Fibroblast of lung (primary cell): ENCODE data around the gene L3MBTL4. TPM values are rescaled to one million over a fixed set of nuclear protein-coding genes. Genes with fewer than 3 reads are reported as not detected.
A peak's percentile ranks its signal among the peaks of the same experiment; 100 is the strongest.

Experiments
- DNase-seq, 2 donors: peaks; one replicate each; pipeline versions ENCODE4 v3.0.0 to v3.0.0-alpha.2; 2010; ENCODE audit warnings: low read depth in 2 of 2
- H2AFZ ChIP-seq: 2 replicates; pipeline ENCODE4 v1.5.1; 2012; ENCODE audit warnings: low read length, control low read depth, inconsistent platforms
- H3K27ac ChIP-seq: 2 replicates; pipeline ENCODE4 v1.5.1; 2011; ENCODE audit warnings: low read length, control low read depth; ENCODE audit not compliant: insufficient read depth
- H3K27me3 ChIP-seq: 2 replicates; pipeline ENCODE4 v1.5.1; 2011; ENCODE audit warnings: mild to moderate bottlenecking, low read length; ENCODE audit not compliant: control insufficient read depth, insufficient read depth
- H3K36me3 ChIP-seq: 2 replicates; pipeline ENCODE4 v1.5.1; 2011; ENCODE audit warnings: low read length; ENCODE audit not compliant: control insufficient read depth, insufficient read depth
- H3K4me1 ChIP-seq: 2 replicates; pipeline ENCODE4 v1.5.1; 2011; ENCODE audit warnings: low read length; ENCODE audit not compliant: control insufficient read depth, insufficient read depth; ENCODE audit errors: extremely low read depth
- H3K4me2 ChIP-seq: 2 replicates; pipeline ENCODE4 v1.5.1; 2011; ENCODE audit warnings: low read length, control low read depth; ENCODE audit not compliant: insufficient read depth; ENCODE audit errors: extremely low read depth
- H3K4me3 ChIP-seq, 4 experiments: fragments of 200-600 bp in 1 of 4; sonication (generic) in 1 of 4; replicated peaks in 1 of 4; 2 replicates each; pipeline ENCODE4 v1.5.1; 2011 to 2016; ENCODE audit warnings: low read length in 4 of 4, low read depth in 3 of 4, mild to moderate bottlenecking in 3 of 4, control low read depth in 2 of 4, inconsistent platforms in 1 of 4, mixed read lengths in 1 of 4; ENCODE audit not compliant: insufficient read depth in 1 of 4; ENCODE audit errors: control extremely low read depth in 1 of 4
- H3K79me2 ChIP-seq: 2 replicates; pipeline ENCODE4 v1.5.1; 2012; ENCODE audit warnings: mild to moderate bottlenecking, low read length, inconsistent platforms; ENCODE audit not compliant: control insufficient read depth, insufficient read depth
- H3K9ac ChIP-seq: 2 replicates; pipeline ENCODE4 v1.5.1; 2011; ENCODE audit warnings: mild to moderate bottlenecking, low read length, control low read depth; ENCODE audit not compliant: insufficient read depth
- H3K9me3 ChIP-seq: 2 replicates; pipeline ENCODE4 v1.5.1; 2012; ENCODE audit warnings: low read depth, low read length; ENCODE audit not compliant: control insufficient read depth, insufficient read depth
- H4K20me1 ChIP-seq: 2 replicates; pipeline ENCODE4 v1.5.1; 2011; ENCODE audit warnings: low read length; ENCODE audit not compliant: control insufficient read depth, insufficient read depth; ENCODE audit errors: extremely low read depth
- EZH2 ChIP-seq: IDR thresholded peaks from 2 replicates; pipeline ENCODE4 v1.5.1; 2012; ENCODE audit warnings: low read length, control low read depth, mild to moderate bottlenecking; ENCODE audit errors: missing control alignments
- polyA plus RNA-seq, 2 donors: library from polyadenylated mRNA; depleted of rRNA in 1 of 2; stranded (reverse) in 1 of 2; unstranded in 1 of 2; fragments of >200 nt; gene quantifications; 2 replicates each; pipeline ENCODE4 v1.2.1, GENCODE V29; 2011 to 2012; ENCODE audit warnings: missing spikeins in 1 of 2
- total RNA-seq: library from RNA; depleted of rRNA; stranded (reverse); fragments of >200 nt; gene quantifications from 2 replicates; pipeline ENCODE4 v1.2.1, GENCODE V29; 2014
- TF ChIP-seq, protein P1 (sequence below), 2 donors: IDR thresholded peaks in 1 of 2; conservative IDR thresholded peaks in 1 of 2; 1 replicate in 1 of 2; 2 replicates in 1 of 2; pipeline ENCODE4 v1.5.1; 2011 to 2012; ENCODE audit warnings: low read length in 2 of 2, control low read depth in 1 of 2, inconsistent platforms in 1 of 2, low read depth in 1 of 2, mild to moderate bottlenecking in 1 of 2

L3MBTL4 gene
- total and polyA plus RNA-seq, 2 donors (not counting 1 experiment from before 2014, with no cell fraction given) = 0.06 to 0.33 TPM

DNA sequence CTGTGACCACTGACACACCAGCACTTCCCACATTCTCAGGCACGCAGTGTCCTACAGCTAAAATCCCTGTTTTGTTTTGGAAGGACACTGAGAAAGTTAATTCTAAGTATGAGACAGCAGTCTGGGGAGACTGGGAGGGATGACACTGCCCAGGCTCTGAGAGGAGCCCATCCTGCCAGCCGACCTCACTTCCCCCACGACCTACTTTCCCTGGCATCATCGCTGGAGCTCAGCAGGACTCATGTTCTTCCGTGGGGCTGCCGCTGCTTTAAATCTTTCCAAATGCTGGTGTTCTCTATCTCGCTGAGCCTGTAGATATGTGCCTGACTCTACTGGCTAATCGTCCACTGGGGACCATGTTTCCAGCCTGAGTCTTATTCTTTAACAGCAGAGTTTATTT lies 450.6 kb downstream of the L3MBTL4 start:
- TF ChIP-seq EZH2 = no peak
- TF ChIP-seq, protein P1, sequence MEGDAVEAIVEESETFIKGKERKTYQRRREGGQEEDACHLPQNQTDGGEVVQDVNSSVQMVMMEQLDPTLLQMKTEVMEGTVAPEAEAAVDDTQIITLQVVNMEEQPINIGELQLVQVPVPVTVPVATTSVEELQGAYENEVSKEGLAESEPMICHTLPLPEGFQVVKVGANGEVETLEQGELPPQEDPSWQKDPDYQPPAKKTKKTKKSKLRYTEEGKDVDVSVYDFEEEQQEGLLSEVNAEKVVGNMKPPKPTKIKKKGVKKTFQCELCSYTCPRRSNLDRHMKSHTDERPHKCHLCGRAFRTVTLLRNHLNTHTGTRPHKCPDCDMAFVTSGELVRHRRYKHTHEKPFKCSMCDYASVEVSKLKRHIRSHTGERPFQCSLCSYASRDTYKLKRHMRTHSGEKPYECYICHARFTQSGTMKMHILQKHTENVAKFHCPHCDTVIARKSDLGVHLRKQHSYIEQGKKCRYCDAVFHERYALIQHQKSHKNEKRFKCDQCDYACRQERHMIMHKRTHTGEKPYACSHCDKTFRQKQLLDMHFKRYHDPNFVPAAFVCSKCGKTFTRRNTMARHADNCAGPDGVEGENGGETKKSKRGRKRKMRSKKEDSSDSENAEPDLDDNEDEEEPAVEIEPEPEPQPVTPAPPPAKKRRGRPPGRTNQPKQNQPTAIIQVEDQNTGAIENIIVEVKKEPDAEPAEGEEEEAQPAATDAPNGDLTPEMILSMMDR (conservative IDR thresholded peaks at IDR 0.05 in 1 of 2, IDR thresholded peaks at IDR 0.05 in 1 of 2; ENCODE audit: low read depth in 1 of 2, low read length in 2 of 2) = no peak
- Histone ChIP-seq H3K9me3 (no peaks in the 10 kb centered on the region), H3K9ac (no peak overlapping the region), H3K4me3 (no peak overlapping the region), H3K79me2 (no peaks in the 10 kb centered on the region), H3K36me3 (no peaks in the 10 kb centered on the region), H4K20me1 (no peaks in the 10 kb centered on the region), H3K4me2 (no peak overlapping the region), H3K27ac (no peak overlapping the region), H3K4me1 (no peaks in the 10 kb centered on the region), H2AFZ (no peak overlapping the region), H3K27me3 (no peaks in the 10 kb centered on the region)
- no peak for DNase-seq

DNA sequence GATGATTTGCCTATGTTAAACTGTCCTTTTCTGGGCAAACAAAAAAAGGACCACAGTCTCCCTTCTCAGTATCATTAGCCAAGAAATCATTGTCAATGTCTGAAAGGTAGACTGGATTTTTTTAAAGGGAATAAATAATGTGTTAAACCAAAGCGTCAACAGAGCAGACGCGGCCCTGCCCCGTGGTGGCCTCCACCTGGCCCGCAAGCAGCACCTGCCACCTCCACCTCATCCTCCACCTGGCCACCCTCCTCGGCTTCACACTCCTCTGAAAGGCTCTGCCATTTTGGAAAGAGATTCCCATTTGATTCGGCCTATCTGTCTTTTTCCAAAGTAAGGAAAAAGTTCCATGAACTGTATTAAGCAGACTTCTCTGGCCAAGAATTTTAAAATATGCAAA lies 451.4 kb downstream of the L3MBTL4 start:
- Histone ChIP-seq H3K79me2 (no peaks in the 10 kb centered on the region), H3K36me3 (no peaks in the 10 kb centered on the region), H3K27me3 (no peaks in the 10 kb centered on the region), H2AFZ (no peak overlapping the region), H3K4me1 (no peaks in the 10 kb centered on the region), H3K4me2 (no peak overlapping the region), H3K4me3 (no peak overlapping the region), H3K9ac (no peak overlapping the region), H3K27ac (no peak overlapping the region), H4K20me1 (no peaks in the 10 kb centered on the region), H3K9me3 (no peaks in the 10 kb centered on the region)
- DNase-seq = no peak
- TF ChIP-seq, protein P1 (conservative IDR thresholded peaks at IDR 0.05 in 1 of 2, IDR thresholded peaks at IDR 0.05 in 1 of 2; ENCODE audit: low read depth in 1 of 2, low read length in 2 of 2) = no peak
- no peak for TF ChIP-seq EZH2

DNA sequence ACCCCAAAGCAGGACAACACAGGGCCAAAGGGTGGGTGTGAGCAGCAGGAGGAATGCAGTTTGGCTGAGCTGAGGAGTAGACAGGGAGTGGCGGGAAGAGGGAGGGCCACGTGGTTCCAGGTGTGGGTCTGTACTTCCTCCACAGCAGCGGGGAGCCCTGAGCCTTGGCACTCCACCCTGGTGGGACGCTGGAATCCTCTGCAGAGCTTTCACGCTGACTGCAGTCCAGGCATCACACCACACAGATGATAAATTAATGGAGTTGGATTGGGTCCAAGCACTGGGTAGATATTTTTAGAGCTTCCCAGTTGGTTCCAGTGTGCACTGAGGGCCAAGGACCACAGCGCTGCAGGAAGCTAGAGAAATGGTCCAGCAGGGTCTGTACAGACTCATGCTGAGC lies 452.3 kb downstream of the L3MBTL4 start:
- H3K4me2 ChIP-seq = no peak overlapping the region
- no peaks in the 10 kb centered on the region for H3K27me3 ChIP-seq
- H4K20me1 ChIP-seq = no peaks in the 10 kb centered on the region
- H3K27ac ChIP-seq = no peak overlapping the region
- H3K36me3 ChIP-seq = no peaks in the 10 kb centered on the region
- H2AFZ ChIP-seq = no peak overlapping the region
- H3K4me1 ChIP-seq = no peaks in the 10 kb centered on the region
- H3K4me3 ChIP-seq = no peak overlapping the region
- no peaks in the 10 kb centered on the region for H3K9me3 ChIP-seq
- TF ChIP-seq, protein P1 (conservative IDR thresholded peaks at IDR 0.05 in 1 of 2, IDR thresholded peaks at IDR 0.05 in 1 of 2; ENCODE audit: low read depth in 1 of 2, low read length in 2 of 2) = no peak
- no peak for TF ChIP-seq EZH2
- no peak overlapping the region for H3K9ac ChIP-seq
- H3K79me2 ChIP-seq = no peaks in the 10 kb centered on the region
- peak; percentile 4 to 32 for DNase-seq
